K562 (cell line): Measurements from ENCODE around the gene PHTF1. TPM values are rescaled to one million over a fixed set of nuclear protein-coding genes. Genes with fewer than 3 reads are reported as not detected.

Experiments
- CBX1 ChIP-seq: sonication (generic); IDR thresholded peaks from 2 replicates; pipeline ENCODE4 v1.6.1; 2016; ENCODE audit warnings: antibody characterized with exemption, low read depth, mild to moderate bottlenecking
- CHD7 ChIP-seq: fragments of 200-600 bp; sonication (generic); IDR thresholded peaks from one replicate; pipeline ENCODE4 v1.6.1; 2012; ENCODE audit warnings: mild to moderate bottlenecking, low read depth, low read length, inconsistent platforms
- FUS ChIP-seq: fragments of 200-400 bp; formaldehyde crosslinking; optimal IDR thresholded peaks from 2 replicates; pipeline ENCODE3; 2017; ENCODE audit warnings: low read depth, low read length
- MAFG ChIP-seq: fragments of 450-650 bp; conservative IDR thresholded peaks from 2 replicates; pipeline ENCODE4 v1.6.1; 2016; ENCODE audit warnings: missing genetic modification characterization, missing compliant biosample characterization
- PREB ChIP-seq: sonication (generic); formaldehyde crosslinking; IDR thresholded peaks from 2 replicates; pipeline ENCODE4 v1.8.1; 2023; ENCODE audit warnings: mild to moderate bottlenecking, missing genetic modification reagents
- RNF2 ChIP-seq: sonication (generic); IDR thresholded peaks from 2 replicates; pipeline ENCODE4 v1.6.1; 2016
- TARDBP ChIP-seq: fragments of 450-650 bp; IDR thresholded peaks from 2 replicates; pipeline ENCODE4 v1.6.1; 2016
- ZNF175 ChIP-seq: fragments of 200-800 bp; sonication (Bioruptor generic); IDR thresholded peaks from 2 replicates; pipeline ENCODE4 v1.6.1; 2016; ENCODE audit warnings: low read depth, mild to moderate bottlenecking, missing genetic modification characterization, missing compliant biosample characterization
- ZNF277 ChIP-seq: fragments of 250-450 bp; sonication (Bioruptor Pico); IDR thresholded peaks from 2 replicates; pipeline ENCODE4 v1.8.0; 2022; ENCODE audit warnings: inconsistent platforms, mild to moderate bottlenecking, moderate library complexity, borderline replicate concordance
- ZNF551 ChIP-seq: fragments of 250-450 bp; sonication (Bioruptor Pico); IDR thresholded peaks from 2 replicates; pipeline ENCODE4 v1.5.0; 2021; ENCODE audit warnings: mild to moderate bottlenecking, moderate library complexity
- ZNF639 ChIP-seq, 2 experiments: fragments of 200-800 bp in 1 of 2; sonication (Bioruptor generic) in 1 of 2; sonication (generic) in 1 of 2; formaldehyde crosslinking in 1 of 2; IDR thresholded peaks in 1 of 2; conservative IDR thresholded peaks in 1 of 2; 2 replicates each; pipeline versions ENCODE4 v1.5.0 to v1.6.1; 2016 to 2020; ENCODE audit warnings: missing compliant biosample characterization in 1 of 2, missing genetic modification characterization in 1 of 2, missing genetic modification reagents in 1 of 2
- polyA plus RNA-seq, 8 experiments: library from polyadenylated mRNA; depleted of rRNA in 4 of 8; stranded (reverse) in 5 of 8; unstranded in 3 of 8; fragments of >200 nt; fragmentation: Nextera tagmentation in 2 of 8; fragmentation: Illumina TruSeq in 1 of 8; extraction: Ambion mirVana in 2 of 8; extraction: Trizol in 1 of 8; gene quantifications; 2 replicates each; pipeline versions ENCODE4 v1.2.1 to v1.2.3, GENCODE V29; 2011 to 2014; ENCODE audit warnings: inconsistent platforms in 1 of 8, missing spikeins in 1 of 8
- total RNA-seq, 7 experiments: library from RNA; depleted of rRNA in 6 of 7; stranded (reverse); fragments of >200 nt in 6 of 7; fragmentation: Illumina TruSeq in 2 of 7; extraction: Trizol in 2 of 7; gene quantifications; 2 replicates each; pipeline versions ENCODE4 v1.2.1 to v1.2.3, GENCODE V29; 2011 to 2021; ENCODE audit warnings: low replicate concordance in 1 of 7

Gene PHTF1
- total and polyA plus RNA-seq, 9 of the 15 experiments (the other 6 are each of a cell fraction or from before 2014, with no cell fraction given), result 8.4 to 36.2 (median 23.0) TPM

- TF ChIP-seq ZNF639 (CRISPR knock-in tag; conservative IDR thresholded peaks at IDR 0.05 in 1 of 2, IDR thresholded peaks at IDR 0.05 in 1 of 2) (peak in 1 of 2 experiments; percentile 85; a peak in 2 of 4 replicates), PREB (CRISPR knock-in tag) (peak; percentile 98), ZNF551 (CRISPR knock-in tag) (no peak), CHD7 (no peak), MAFG (peak; percentile 81), RNF2 (peak; percentile 48), ZNF277 (CRISPR knock-in tag) (no peak), TARDBP (0 out of 2 replicates have a peak, but pooled peaks have one; percentile 34), ZNF175 (CRISPR knock-in tag) (peak; percentile 45; the same call in 1 of the 2 replicates), FUS (no peak), CBX1 (peak; percentile 43; the same call in 1 of the 2 replicates)
These were observed at the start of gene PHTF1 (continued) for GRCh38 chr1:113759333-113760101.
